HCT116 (cell line): ENCODE measurements around the gene SYNPR. TPM values are rescaled to one million over a fixed set of nuclear protein-coding genes. Genes with fewer than 3 reads are reported as not detected.

ENCODE experiments used
- ATAC-seq: fragments of 200-7000 bp; cut with Tn5 transposase; 2 replicates; pipeline ENCODE4 v1.9.1; 2020; ENCODE audit warnings: mild to moderate bottlenecking, moderate library complexity
- BruUV-seq: library from RNA; stranded (reverse); fragments of 400-500 nt; replicated peaks from 2 replicates; lab custom pipeline; 2021; lab: Mats Ljungman, UMichigan
- CTCF ChIA-PET: fragments of 300-600 bp; sonication (Branson Sonifier 250); formaldehyde crosslinking; loops from one replicate; lab custom pipeline; 2021; ENCODE audit warnings: antibody characterized with exemption; lab: Charles Lee
- POLR2A ChIA-PET: fragments of 300-600, 350-600 bp; sonication (Branson Sonifier 250); formaldehyde crosslinking; loops from one replicate; lab custom pipeline; 2021; ENCODE audit warnings: antibody characterized with exemption; lab: Charles Lee
- RAD21 ChIA-PET, 2 experiments: fragments of 300-600 bp; sonication (Branson Sonifier 250); formaldehyde crosslinking; loops; one replicate each; lab custom pipeline; 2023; ENCODE audit warnings: low total read pairs in 2 of 2; ENCODE audit not compliant: uncharacterized antibody in 2 of 2, unreplicated experiment in 2 of 2, low non-redundant PET in 1 of 2; lab: Charles Lee
- DNase-seq: peaks from one replicate; pipeline ENCODE4 v3.0.0-alpha.2; 2010; ENCODE audit warnings: low read depth, low spot score
- H2AFZ ChIP-seq: fragments of 200-600 bp; shearing (Covaris generic), sonication (generic); 2 replicates; pipeline ENCODE4 v1.6.1; 2017; ENCODE audit warnings: low read depth, mixed run types, mixed read lengths, antibody characterized with exemption, low read length; ENCODE audit not compliant: poor library complexity, severe bottlenecking
- H3K27ac ChIP-seq: 2 replicates; pipeline ENCODE4 v1.5.1; 2012; ENCODE audit warnings: low read depth, low read length
- H3K27me3 ChIP-seq: fragments of 200-600 bp; sonication (generic); 2 replicates; pipeline ENCODE4 v1.6.1; 2016; ENCODE audit warnings: mixed run types, low read length, mixed read lengths; ENCODE audit not compliant: insufficient read depth
- H3K36me3 ChIP-seq, 2 experiments: fragments of 200-500 bp in 1 of 2; fragments of 200-600 bp in 1 of 2; sonication (Bioruptor generic) in 1 of 2; sonication (generic) in 1 of 2; 2 replicates each; pipeline versions ENCODE4 v1.5.1 to v1.6.1; 2014 to 2016; ENCODE audit warnings: low read length in 2 of 2, inconsistent platforms in 1 of 2, mixed read lengths in 1 of 2, mixed run types in 1 of 2; ENCODE audit not compliant: insufficient read depth in 2 of 2, control insufficient read depth in 1 of 2
- H3K4me1 ChIP-seq, 2 experiments: fragments of 200-600 bp in 1 of 2; sonication (generic) in 1 of 2; 2 replicates each; pipeline versions ENCODE4 v1.5.1 to v1.6.1; 2012 to 2017; ENCODE audit warnings: low read length in 2 of 2, inconsistent platforms in 1 of 2, mild to moderate bottlenecking in 1 of 2, mixed read lengths in 1 of 2, mixed run types in 1 of 2, moderate library complexity in 1 of 2; ENCODE audit not compliant: insufficient read depth in 2 of 2, control insufficient read depth in 1 of 2
- H3K4me2 ChIP-seq: fragments of 200-600 bp; sonication (generic); 2 replicates; pipeline ENCODE4 v1.6.1; 2017; ENCODE audit warnings: mixed run types, low read length, mixed read lengths
- H3K4me3 ChIP-seq, 2 experiments: fragments of 200-600 bp in 1 of 2; sonication (generic) in 1 of 2; replicated peaks in 1 of 2; 2 replicates each; pipeline ENCODE4 v1.5.1; 2011 to 2016; ENCODE audit warnings: low read length in 2 of 2, control low read depth in 1 of 2, low read depth in 1 of 2, mild to moderate bottlenecking in 1 of 2, mixed read lengths in 1 of 2, mixed run types in 1 of 2
- H3K79me2 ChIP-seq: fragments of 200-600 bp; sonication (generic); 2 replicates; pipeline ENCODE4 v1.6.1; 2017; ENCODE audit warnings: mild to moderate bottlenecking, mixed run types, low read length, moderate library complexity, mixed read lengths; ENCODE audit not compliant: insufficient read depth
- H3K9ac ChIP-seq: fragments of 200-600 bp; sonication (generic); 2 replicates; pipeline ENCODE4 v1.6.1; 2016; ENCODE audit warnings: low read length, mixed read lengths
- H3K9me2 ChIP-seq: fragments of 200-600 bp; sonication (generic), shearing (Covaris generic); 2 replicates; pipeline ENCODE4 v1.6.1; 2017; ENCODE audit warnings: mixed run types, mild to moderate bottlenecking, moderate library complexity; ENCODE audit not compliant: insufficient read depth
- H3K9me3 ChIP-seq, 2 experiments: fragments of 200-500 bp in 1 of 2; fragments of 200-600 bp in 1 of 2; sonication (Bioruptor generic) in 1 of 2; sonication (generic) in 1 of 2; 2 replicates each; pipeline ENCODE4 v1.6.1; 2014 to 2017; ENCODE audit warnings: low read length in 2 of 2, mixed read lengths in 2 of 2, inconsistent platforms in 1 of 2, low read depth in 1 of 2, mild to moderate bottlenecking in 1 of 2, mixed run types in 1 of 2, moderate library complexity in 1 of 2; ENCODE audit not compliant: control insufficient read depth in 1 of 2, insufficient read depth in 1 of 2
- H4K20me1 ChIP-seq: fragments of 200-600 bp; sonication (generic), shearing (Covaris generic); 2 replicates; pipeline ENCODE4 v1.6.1; 2017; ENCODE audit warnings: mixed run types, mild to moderate bottlenecking, moderate library complexity; ENCODE audit not compliant: insufficient read depth
- CEBPB ChIP-seq: IDR thresholded peaks from 2 replicates; pipeline ENCODE4 v1.6.1; 2012; ENCODE audit warnings: low read depth
- ELF1 ChIP-seq: IDR thresholded peaks from 2 replicates; pipeline ENCODE4 v1.6.1; 2012; ENCODE audit warnings: low read depth, borderline replicate concordance
- EZH2 ChIP-seq: fragments of 200-600 bp; sonication (generic); IDR thresholded peaks from 2 replicates; pipeline ENCODE4 v1.6.1; 2017; ENCODE audit warnings: antibody characterized with exemption, mixed run types
- FOSL1 ChIP-seq: IDR thresholded peaks from 2 replicates; pipeline ENCODE4 v1.6.1; 2012; ENCODE audit warnings: low read depth
- POLR2A ChIP-seq: IDR thresholded peaks from 2 replicates; pipeline ENCODE4 v1.7.0; 2011; ENCODE audit warnings: borderline replicate concordance; ENCODE audit not compliant: insufficient read depth, insufficient read length; ENCODE audit errors: extremely low read depth
- POLR2AphosphoS5 ChIP-seq: IDR thresholded peaks from 2 replicates; pipeline ENCODE4 v1.6.1; 2011; ENCODE audit warnings: mild to moderate bottlenecking, low read depth, low read length, moderate library complexity
- REST ChIP-seq: IDR thresholded peaks from 2 replicates; pipeline ENCODE4 v1.6.1; 2012; ENCODE audit warnings: low read depth
- SP1 ChIP-seq: IDR thresholded peaks from 2 replicates; pipeline ENCODE4 v1.6.1; 2012; ENCODE audit warnings: low read depth
- SRF ChIP-seq: IDR thresholded peaks from 2 replicates; pipeline ENCODE4 v1.6.1; 2012; ENCODE audit warnings: low read depth
- YY1 ChIP-seq: IDR thresholded peaks from 2 replicates; pipeline ENCODE4 v1.6.1; 2011; ENCODE audit warnings: low read length, low read depth, moderate library complexity, mild to moderate bottlenecking; ENCODE audit not compliant: insufficient replicate concordance; ENCODE audit errors: extremely low read depth
- ZBTB33 ChIP-seq: IDR thresholded peaks from 2 replicates; pipeline ENCODE4 v1.6.1; 2011; ENCODE audit warnings: mild to moderate bottlenecking, low read length, moderate library complexity; ENCODE audit not compliant: insufficient replicate concordance; ENCODE audit errors: extremely low read depth
- ZNF274 ChIP-seq: fragments of 200-500 bp; sonication (Bioruptor generic); IDR thresholded peaks from 2 replicates; pipeline ENCODE4 v1.6.1; 2014; ENCODE audit warnings: mild to moderate bottlenecking, low read depth, low read length, inconsistent platforms
- intact Hi-C: fragments of 100-400 bp; cut with micrococcal nuclease; formaldehyde crosslinking; loops from 2 replicates; pipeline ENCODE4 v1.10.0; 2022
- total RNA-seq: library from RNA; stranded (reverse); gene quantifications from one replicate; pipeline ENCODE4 v1.2.1, GENCODE V29; 2021; ENCODE audit not compliant: unreplicated experiment

The SYNPR gene
- total RNA-seq, 1 experiment from 2014 or later: not detected

GRCh38 chr3:63609408-63609807, 331.3 kb downstream of the SYNPR start:
- no TSS peak for BruUV-seq

GRCh38 chr3:63609834-63610233, 331.7 kb downstream of the SYNPR start:
- RAD21 ChIA-PET: no interaction called here
- intact Hi-C loops: no loop called here

More at GRCh38 chr3:63609408-63609807, 331.3 kb downstream of the SYNPR start:
- Histone ChIP-seq H2AFZ (no peak overlapping the region), H3K9ac (no peak overlapping the region), H3K36me3 (no peaks in the 10 kb centered on the region), H3K9me3 (no peaks in the 10 kb centered on the region), H3K27me3 (peaks cover 11% of the 10 kb centered on the region), H3K4me1 (no peaks in the 10 kb centered on the region), H3K4me3 (no peak overlapping the region), H3K9me2 (no peaks in the 10 kb centered on the region), H3K79me2 (no peaks in the 10 kb centered on the region), H3K4me2 (no peak overlapping the region), H3K27ac (no peak overlapping the region), H4K20me1 (no peaks in the 10 kb centered on the region)
- RAD21 ChIA-PET: no interaction called here
- DNase-seq (no peak), ATAC-seq (no peak)
- POLR2A ChIA-PET: no interaction called here
- CTCF ChIA-PET: no interaction called here
- TF ChIP-seq ELF1 (no peak), POLR2AphosphoS5 (no peak), EZH2 (no peak), POLR2A (no peak), FOSL1 (no peak), ZBTB33 (no peak)
- intact Hi-C loops: no loop called here

More at GRCh38 chr3:63609834-63610233, 331.7 kb downstream of the SYNPR start:
- no peaks in the 10 kb centered on the region for H3K9me3 ChIP-seq
- DNase-seq: no peak
- H3K9me2 ChIP-seq: no peaks in the 10 kb centered on the region
- no peaks in the 10 kb centered on the region for H4K20me1 ChIP-seq
- H3K36me3 ChIP-seq: no peaks in the 10 kb centered on the region
- H3K4me1 ChIP-seq: no peaks in the 10 kb centered on the region
- H3K79me2 ChIP-seq: no peaks in the 10 kb centered on the region
- no peak overlapping the region for H3K27ac ChIP-seq
- H3K27me3 ChIP-seq: peaks cover 11% of the 10 kb centered on the region
- TF ChIP-seq YY1 (no peak), SP1 (no peak), SRF (no peak), POLR2A (no peak), POLR2AphosphoS5 (no peak), FOSL1 (no peak), ZNF274 (no peak), CEBPB (no peak), REST (no peak)
- no TSS peak for BruUV-seq
- H3K4me3 ChIP-seq: no peak overlapping the region
- no peak overlapping the region for H3K9ac ChIP-seq
- ATAC-seq: no peak
- ChIA-PET POLR2A (no interaction called here), CTCF (no interaction called here)
- no peak overlapping the region for H3K4me2 ChIP-seq
- H2AFZ ChIP-seq: no peak overlapping the region
